Neural progenitor cell (in vitro differentiated cells): ENCODE results near the gene MINDY4. TPM values are rescaled to one million over a fixed set of nuclear protein-coding genes. Genes with fewer than 3 reads are reported as not detected.
"Not testable (repeated sequence)": the region's sequence is repeated elsewhere in the genome, so short reads cannot be mapped to it uniquely, and the experiment has no call there.

ENCODE experiments used
- DNase-seq: peaks from one replicate; pipeline ENCODE4 v3.0.0-alpha.2; 2016; ENCODE audit warnings: low spot score
- H2AFZ ChIP-seq: fragments of 200-600 bp; sonication (generic); replicated peaks from 2 replicates; pipeline ENCODE4 v1.6.1; 2016; ENCODE audit warnings: antibody characterized with exemption
- H3F3A ChIP-seq: fragments of 200-600 bp; sonication (generic); 2 replicates; pipeline ENCODE4 v1.6.1; 2016; ENCODE audit warnings: antibody characterized with exemption, low read depth
- H3K27ac ChIP-seq: fragments of 200-600 bp; sonication (generic); 2 replicates; pipeline ENCODE4 v1.5.1; 2016; ENCODE audit warnings: mild to moderate bottlenecking
- H3K27me3 ChIP-seq: fragments of 200-600 bp; sonication (generic); 2 replicates; pipeline ENCODE4 v1.6.1; 2016; ENCODE audit warnings: mild to moderate bottlenecking, moderate library complexity
- H3K36me3 ChIP-seq: fragments of 200-600 bp; sonication (generic); 2 replicates; pipeline ENCODE4 v1.5.1; 2016
- H3K4me1 ChIP-seq: fragments of 200-600 bp; sonication (generic); 2 replicates; pipeline ENCODE4 v1.6.1; 2016; ENCODE audit warnings: mixed run types
- H3K4me2 ChIP-seq: fragments of 200-600 bp; sonication (generic); 2 replicates; pipeline ENCODE4 v1.6.1; 2016
- H3K4me3 ChIP-seq: fragments of 200-600 bp; sonication (generic); 2 replicates; pipeline ENCODE4 v1.5.1; 2016
- H3K79me2 ChIP-seq: fragments of 200-600 bp; sonication (generic); 2 replicates; pipeline ENCODE4 v1.6.1; 2016; ENCODE audit warnings: low read depth
- H3K9ac ChIP-seq: fragments of 200-600 bp; sonication (generic); 2 replicates; pipeline ENCODE4 v1.6.1; 2016
- H3K9me3 ChIP-seq: fragments of 200-600 bp; sonication (generic); 2 replicates; pipeline ENCODE4 v1.5.1; 2016; ENCODE audit warnings: low read depth
- H4K20me1 ChIP-seq: fragments of 200-600 bp; sonication (generic); 2 replicates; pipeline ENCODE4 v1.6.1; 2016; ENCODE audit warnings: low read depth
- H3K27ac Mint-ChIP-seq: 3 replicates; pipeline ENCODE4 v1.8.0; 2021; ENCODE audit warnings: mixed read lengths
- H3K27me3 Mint-ChIP-seq: 2 replicates; pipeline ENCODE4 v1.8.0; 2022; ENCODE audit warnings: low read depth, mild to moderate bottlenecking, inconsistent platforms, moderate library complexity, mixed read lengths; ENCODE audit not compliant: insufficient read depth
- H3K36me3 Mint-ChIP-seq: 3 replicates; pipeline ENCODE4 v1.8.0; 2021; ENCODE audit warnings: mixed read lengths
- H3K4me1 Mint-ChIP-seq: 3 replicates; pipeline ENCODE4 v1.8.0; 2021; ENCODE audit warnings: mixed read lengths
- H3K4me3 Mint-ChIP-seq: 3 replicates; pipeline ENCODE4 v1.8.0; 2021; ENCODE audit warnings: mild to moderate bottlenecking, moderate library complexity, mixed read lengths
- H3K9me3 Mint-ChIP-seq: 3 replicates; pipeline ENCODE4 v1.8.0; 2020; ENCODE audit warnings: mixed read lengths
- CTCF ChIP-seq: fragments of 200-600 bp; sonication (generic); IDR thresholded peaks from 2 replicates; pipeline ENCODE4 v1.5.1; 2017; ENCODE audit warnings: antibody characterized with exemption, mild to moderate bottlenecking
- EZH2 ChIP-seq: fragments of 200-600 bp; sonication (generic); IDR thresholded peaks from 2 replicates; pipeline ENCODE4 v1.6.1; 2017; ENCODE audit warnings: antibody characterized with exemption, mild to moderate bottlenecking, moderate library complexity
- EZH2phosphoT487 ChIP-seq: fragments of 200-600 bp; sonication (generic); IDR thresholded peaks from 2 replicates; pipeline ENCODE4 v1.6.1; 2017; ENCODE audit warnings: antibody characterized with exemption
- total RNA-seq: library from RNA; depleted of rRNA; stranded (reverse); fragments of >200 nt; gene quantifications from 2 replicates; pipeline ENCODE4 v1.2.3, GENCODE V29; 2015; ENCODE audit warnings: low replicate concordance

The MINDY4 gene
- total RNA-seq, 1 donor from 2014 or later = 5.9 TPM

- H3F3A ChIP-seq = no peaks in the 10 kb centered on the region
- H3K9ac ChIP-seq = no peak overlapping the region
- H3K4me1 ChIP-seq = no peaks in the 10 kb centered on the region
- H3K27me3 ChIP-seq = no peaks in the 10 kb centered on the region
- no peak overlapping the region for H3K4me3 Mint-ChIP-seq
- no peaks in the 10 kb centered on the region for H3K36me3 ChIP-seq
- no peaks in the 10 kb centered on the region for H3K9me3 ChIP-seq
- H3K4me3 ChIP-seq = no peak overlapping the region
- DNase-seq = no peak
- H4K20me1 ChIP-seq = no peaks in the 10 kb centered on the region
- no peak overlapping the region for H2AFZ ChIP-seq
- peaks cover 3% of the 10 kb centered on the region for H3K27me3 Mint-ChIP-seq
- H3K9me3 Mint-ChIP-seq = no peaks in the 10 kb centered on the region
- H3K27ac ChIP-seq = no peak overlapping the region
- no peak overlapping the region for H3K4me2 ChIP-seq
- TF ChIP-seq CTCF (no peak), EZH2phosphoT487 (no peak), EZH2 (no peak)
- H3K79me2 ChIP-seq = no peaks in the 10 kb centered on the region
- H3K4me1 Mint-ChIP-seq = no peaks in the 10 kb centered on the region
- H3K36me3 Mint-ChIP-seq = peaks cover 7% of the 10 kb centered on the region
- peak overlapping the region; percentile 3 for H3K27ac Mint-ChIP-seq
These were observed 34.0 kb downstream of the MINDY4 start for GRCh38 chr7:30805081-30805691.

GRCh38 chr7:30805931-30806330, 34.7 kb downstream of the MINDY4 start:
- H3K4me1 Mint-ChIP-seq = no peaks in the 10 kb centered on the region
- Histone ChIP-seq H3K4me1 (no peaks in the 10 kb centered on the region), H3K9ac (no peak overlapping the region), H3K9me3 (no peaks in the 10 kb centered on the region), H3K36me3 (no peaks in the 10 kb centered on the region), H4K20me1 (no peaks in the 10 kb centered on the region), H3K4me3 (no peak overlapping the region), H3F3A (no peaks in the 10 kb centered on the region), H3K27ac (no peak overlapping the region), H3K27me3 (no peaks in the 10 kb centered on the region), H3K79me2 (no peaks in the 10 kb centered on the region), H3K4me2 (no peak overlapping the region), H2AFZ (no peak overlapping the region)
- H3K36me3 Mint-ChIP-seq = peaks cover 7% of the 10 kb centered on the region
- peaks cover 3% of the 10 kb centered on the region for H3K27me3 Mint-ChIP-seq
- TF ChIP-seq CTCF = no peak
- TF ChIP-seq EZH2 = no peak
- TF ChIP-seq EZH2phosphoT487 = no peak
- no peaks in the 10 kb centered on the region for H3K9me3 Mint-ChIP-seq
- H3K4me3 Mint-ChIP-seq = no peak overlapping the region
- DNase-seq = no peak
- no peak overlapping the region for H3K27ac Mint-ChIP-seq

- H3K4me1 Mint-ChIP-seq, H3K27ac ChIP-seq, H4K20me1 ChIP-seq, H3K27ac Mint-ChIP-seq, DNase-seq, H3K9ac ChIP-seq, H3F3A ChIP-seq, H3K4me1 ChIP-seq, H3K27me3 ChIP-seq, H3K4me2 ChIP-seq, H3K36me3 ChIP-seq, H3K4me3 ChIP-seq, H3K4me3 Mint-ChIP-seq, H2AFZ ChIP-seq, H3K27me3 Mint-ChIP-seq, H3K79me2 ChIP-seq, H3K9me3 ChIP-seq, H3K9me3 Mint-ChIP-seq: not testable (repeated sequence)
- H3K36me3 Mint-ChIP-seq = peaks cover 13% of the 10 kb centered on the region
These were observed 36.3 kb downstream of the MINDY4 start for GRCh38 chr7:30807477-30807876.

GRCh38 chr7:30807941-30808340, 36.7 kb downstream of the MINDY4 start:
- not testable (repeated sequence) for H3F3A ChIP-seq, H3K27ac Mint-ChIP-seq, H3K4me3 Mint-ChIP-seq, H3K9me3 ChIP-seq, H3K27ac ChIP-seq, H3K9ac ChIP-seq, H3K4me3 ChIP-seq, H3K36me3 ChIP-seq, H3K27me3 ChIP-seq, H3K79me2 ChIP-seq, H3K9me3 Mint-ChIP-seq, H2AFZ ChIP-seq, H3K27me3 Mint-ChIP-seq, H3K4me1 Mint-ChIP-seq, DNase-seq, H3K4me2 ChIP-seq, H3K4me1 ChIP-seq, H4K20me1 ChIP-seq
- peaks cover 13% of the 10 kb centered on the region for H3K36me3 Mint-ChIP-seq
